Transverse colon (tissue), 4 donors: ENCODE results near the gene TOR4A.

Source experiments
- EP300 ChIP-seq: sonication (generic); formaldehyde crosslinking; IDR thresholded peaks from one replicate; pipeline ENCODE4 v1.6.1; 2017; ENCODE audit warnings: antibody characterized with exemption, low read depth
- POLR2A ChIP-seq: fragments of 450-650 bp; IDR thresholded peaks from one replicate; pipeline ENCODE4 v1.6.1; 2016; ENCODE audit warnings: antibody characterized with exemption, mild to moderate bottlenecking, moderate library complexity
- POLR2AphosphoS5 ChIP-seq, 3 donors: sonication (generic); formaldehyde crosslinking; IDR thresholded peaks; one replicate each; pipeline ENCODE4 v1.6.1; 2016; ENCODE audit warnings: antibody characterized with exemption in 3 of 3
- TF ChIP-seq, protein P1 (sequence below), 5 experiments: fragments of 200-600 bp in 3 of 5; fragments of 450-650 bp in 2 of 5; sonication (generic) in 3 of 5; IDR thresholded peaks; 1 replicate in 2 of 5; 2 replicates in 3 of 5; pipeline ENCODE4 v1.5.1; 2016 to 2017; ENCODE audit warnings: antibody characterized with exemption in 5 of 5, inconsistent platforms in 3 of 5, mild to moderate bottlenecking in 2 of 5, moderate library complexity in 1 of 5

GRCh38 chr9:137253717-137254623 is 23.6 kb upstream of the TOR4A start:
- TF ChIP-seq, protein P1, sequence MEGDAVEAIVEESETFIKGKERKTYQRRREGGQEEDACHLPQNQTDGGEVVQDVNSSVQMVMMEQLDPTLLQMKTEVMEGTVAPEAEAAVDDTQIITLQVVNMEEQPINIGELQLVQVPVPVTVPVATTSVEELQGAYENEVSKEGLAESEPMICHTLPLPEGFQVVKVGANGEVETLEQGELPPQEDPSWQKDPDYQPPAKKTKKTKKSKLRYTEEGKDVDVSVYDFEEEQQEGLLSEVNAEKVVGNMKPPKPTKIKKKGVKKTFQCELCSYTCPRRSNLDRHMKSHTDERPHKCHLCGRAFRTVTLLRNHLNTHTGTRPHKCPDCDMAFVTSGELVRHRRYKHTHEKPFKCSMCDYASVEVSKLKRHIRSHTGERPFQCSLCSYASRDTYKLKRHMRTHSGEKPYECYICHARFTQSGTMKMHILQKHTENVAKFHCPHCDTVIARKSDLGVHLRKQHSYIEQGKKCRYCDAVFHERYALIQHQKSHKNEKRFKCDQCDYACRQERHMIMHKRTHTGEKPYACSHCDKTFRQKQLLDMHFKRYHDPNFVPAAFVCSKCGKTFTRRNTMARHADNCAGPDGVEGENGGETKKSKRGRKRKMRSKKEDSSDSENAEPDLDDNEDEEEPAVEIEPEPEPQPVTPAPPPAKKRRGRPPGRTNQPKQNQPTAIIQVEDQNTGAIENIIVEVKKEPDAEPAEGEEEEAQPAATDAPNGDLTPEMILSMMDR (IDR thresholded peaks at IDR 0.05), result no peak
- TF ChIP-seq POLR2AphosphoS5 (IDR thresholded peaks at IDR 0.05) (peak in 1 of 3 donors; percentile 24), POLR2A (no peak), EP300 (no peak)
